ENCODE data around the gene CCDC80.
A peak's percentile ranks its signal among the peaks of the same experiment; 100 is the strongest.

GRCh38 chr3:112561734-112562529 is 79.0 kb downstream of the CCDC80 start, which contains the start of the genes ATG3 and SLC35A5:
- TF ChIP-seq FOXM1 (IDR thresholded peaks at IDR 0.05; ENCODE audit: borderline replicate concordance, low read depth) (no peak), TEAD4 (IDR thresholded peaks at IDR 0.05) (no peak), CREB1 (IDR thresholded peaks at IDR 0.05; ENCODE audit: low read depth) (peak; percentile 62), EP300 (IDR thresholded peaks at IDR 0.05; ENCODE audit: borderline replicate concordance) (no peak), TCF12 (IDR thresholded peaks at IDR 0.05; ENCODE audit: low read depth) (peak; percentile 45; the same call in 1 of the 2 replicates), USF1 (IDR thresholded peaks at IDR 0.05) (peak; percentile 100)
